NCI-H2029 (cell line): ENCODE measurements around the gene ARHGAP6.

Source experiments
- DNase-seq: peaks from one replicate; lab custom pipeline; 2025; lab: John Stamatoyannopoulos, UW

ARHGAP6 gene

GRCh38 chrX:11296051-11296450 is 369.7 kb downstream of the ARHGAP6 start:
- DNase-seq: no peak

DNA sequence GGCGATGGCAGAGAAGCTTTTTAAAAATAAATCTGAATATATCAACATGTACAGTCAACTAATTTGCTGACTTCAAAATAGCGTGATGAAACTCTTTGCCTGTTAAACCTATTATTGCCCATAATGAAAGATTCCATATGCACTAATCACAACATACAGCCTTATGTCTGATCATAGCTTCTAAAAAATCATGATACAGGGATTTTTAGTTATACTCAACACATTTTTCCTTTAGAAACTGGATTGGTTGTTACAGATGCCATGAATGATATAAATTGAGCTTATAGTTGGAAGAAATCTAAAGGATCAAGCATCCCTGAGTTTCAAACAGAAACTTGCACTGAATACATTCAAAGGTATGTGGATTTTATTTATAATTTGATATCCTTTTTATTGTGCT is 372.6 kb downstream of the ARHGAP6 start, which contains the start of gene AMELX:
Gene AMELX (plus strand): TSS at position 301 of the 400 bp plus-strand sequence. CDS start 1,376 bp downstream, outside the sequence.
- no peak for DNase-seq

DNA sequence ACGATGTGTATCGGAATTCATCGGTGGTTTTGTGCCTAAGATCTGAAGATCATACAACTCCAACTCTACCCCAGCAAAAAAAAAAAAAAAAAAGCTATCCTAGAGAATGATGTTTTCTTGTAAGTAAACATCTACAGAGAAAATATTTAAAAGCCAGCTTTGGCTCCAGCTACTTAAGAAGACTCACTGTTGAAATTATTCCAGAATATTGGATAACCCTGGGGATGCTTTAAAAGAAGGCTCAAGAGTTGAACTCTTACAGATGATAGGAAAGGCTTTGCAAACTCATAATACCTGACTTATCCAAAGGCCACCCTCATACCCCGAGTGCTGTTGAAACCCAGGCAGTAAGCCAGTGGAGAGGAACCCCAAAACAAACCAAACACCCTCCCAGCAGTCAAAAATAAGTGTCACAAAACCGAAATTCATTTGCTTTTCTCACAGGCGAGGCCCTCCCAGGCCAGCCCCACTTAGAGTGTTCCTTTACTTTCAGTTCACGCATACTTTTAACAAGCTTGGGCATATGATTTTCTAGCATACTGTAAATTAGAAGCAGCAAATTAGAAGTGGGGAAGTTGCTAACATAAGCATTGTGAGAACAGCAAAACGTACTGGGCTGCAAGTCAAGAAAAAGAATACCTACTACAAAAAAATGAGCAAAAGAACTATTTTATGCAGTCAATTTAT is 375.2 kb downstream of the ARHGAP6 start:
- DNase-seq: no peak

DNA sequence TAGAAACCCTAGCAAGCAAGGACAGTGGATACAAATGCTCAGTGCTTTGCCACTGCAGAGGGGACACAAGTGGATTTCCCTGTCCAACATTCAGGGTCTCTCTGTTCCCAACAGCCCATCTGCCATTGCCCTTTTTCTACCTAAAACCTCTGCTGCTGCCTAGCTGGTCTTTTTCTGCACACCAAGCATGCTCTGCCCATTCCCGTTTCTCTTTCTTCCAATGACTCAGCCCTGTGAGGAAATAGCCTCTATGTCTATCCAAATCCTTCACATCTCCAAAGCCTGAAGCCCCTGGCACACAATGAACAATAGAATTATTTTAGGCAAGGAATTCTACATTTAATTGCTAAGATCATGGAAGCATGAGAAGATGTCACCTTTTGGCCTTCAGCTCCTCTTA is 378.2 kb downstream of the ARHGAP6 start:
- no peak for DNase-seq

GRCh38 chrX:11285651-11286050 is 380.1 kb downstream of the ARHGAP6 start:
- no peak for DNase-seq

DNA sequence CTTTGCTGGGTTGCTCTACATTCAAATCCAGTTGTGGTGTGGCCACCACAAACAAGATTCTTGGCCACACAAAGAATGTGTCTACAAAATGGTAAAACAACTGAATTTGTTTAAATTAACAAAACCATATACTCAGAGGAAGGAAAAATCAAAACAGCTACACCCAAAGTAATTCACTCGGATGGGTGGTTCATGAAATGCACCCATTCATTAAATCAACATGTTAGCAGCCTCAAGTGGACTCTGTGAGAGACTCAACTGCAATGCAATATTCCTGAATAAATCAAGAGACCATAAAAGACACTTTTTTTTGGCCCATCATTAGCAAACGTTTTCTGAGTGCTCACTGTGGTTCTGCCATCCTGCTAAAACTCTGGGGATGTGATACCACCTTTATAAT is 383.7 kb downstream of the ARHGAP6 start:
- no peak for DNase-seq

GRCh38 chrX:11273544-11273943 is 392.2 kb downstream of the ARHGAP6 start:
- no peak for DNase-seq

DNA sequence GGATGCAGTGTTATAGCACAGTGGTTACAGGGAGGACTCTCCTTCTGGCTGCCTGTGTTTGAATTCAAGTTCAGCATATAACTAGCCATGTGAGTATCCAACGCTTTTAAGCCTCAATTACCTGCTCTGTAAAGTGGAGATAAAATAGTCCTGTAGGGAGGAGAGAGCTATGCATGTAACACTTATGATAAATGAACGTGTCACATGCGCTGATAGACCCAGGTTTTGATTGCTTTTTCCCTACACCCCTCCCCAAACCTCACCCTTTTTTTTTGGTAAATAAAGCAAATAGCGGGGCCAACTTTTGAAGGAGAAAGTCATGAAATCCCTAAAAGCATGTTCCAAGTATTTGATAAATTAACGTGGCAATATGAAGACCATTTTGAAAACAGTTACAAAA is 392.9 kb downstream of the ARHGAP6 start:
- DNase-seq: no peak

DNA sequence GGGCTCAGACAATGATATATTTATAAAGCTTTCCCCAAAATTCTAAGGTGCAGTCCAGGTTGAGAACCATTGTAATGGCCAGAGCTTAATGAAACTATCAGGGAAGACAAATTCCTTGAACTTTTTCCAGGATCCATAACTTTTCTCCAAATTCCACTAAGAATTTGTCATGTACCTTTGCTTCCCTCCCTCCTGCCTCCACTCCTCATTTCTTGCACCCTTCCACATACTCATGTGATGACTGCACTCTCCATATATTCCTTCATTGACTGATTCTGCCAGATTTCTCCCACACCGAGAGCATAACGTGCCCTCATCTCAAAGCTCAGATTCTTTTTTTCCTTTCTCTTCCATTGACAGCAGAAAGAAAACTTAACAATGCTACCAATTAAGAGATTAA is 393.4 kb downstream of the ARHGAP6 start:
- DNase-seq: no peak

- no peak for DNase-seq
Measured at GRCh38 chrX:11269996-11270395, 395.7 kb downstream of the ARHGAP6 start.

- DNase-seq: no peak
Measured at GRCh38 chrX:11269006-11269405, 396.7 kb downstream of the ARHGAP6 start.

DNA sequence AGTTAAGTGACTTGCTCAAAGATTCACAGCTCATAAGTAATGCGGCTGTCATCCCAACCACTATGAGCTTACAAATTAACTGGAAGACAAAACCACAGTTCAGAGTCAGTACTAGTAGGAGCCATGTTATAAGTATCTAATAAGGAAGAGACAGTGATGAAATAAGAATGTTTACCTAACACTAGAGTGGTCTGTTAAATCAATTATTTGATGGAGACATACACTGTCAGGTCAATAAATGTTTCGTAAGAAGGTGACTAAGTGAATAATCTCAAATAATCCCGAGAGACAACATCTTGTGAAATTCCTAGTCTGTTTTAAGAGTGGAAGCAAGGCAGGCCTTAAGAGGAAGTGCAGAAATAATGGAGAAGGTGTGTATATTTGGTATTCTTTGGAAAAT is 398.3 kb downstream of the ARHGAP6 start:
- DNase-seq: no peak

- DNase-seq: no peak
Measured at GRCh38 chrX:11266573-11267003, 399.1 kb downstream of the ARHGAP6 start.

DNA sequence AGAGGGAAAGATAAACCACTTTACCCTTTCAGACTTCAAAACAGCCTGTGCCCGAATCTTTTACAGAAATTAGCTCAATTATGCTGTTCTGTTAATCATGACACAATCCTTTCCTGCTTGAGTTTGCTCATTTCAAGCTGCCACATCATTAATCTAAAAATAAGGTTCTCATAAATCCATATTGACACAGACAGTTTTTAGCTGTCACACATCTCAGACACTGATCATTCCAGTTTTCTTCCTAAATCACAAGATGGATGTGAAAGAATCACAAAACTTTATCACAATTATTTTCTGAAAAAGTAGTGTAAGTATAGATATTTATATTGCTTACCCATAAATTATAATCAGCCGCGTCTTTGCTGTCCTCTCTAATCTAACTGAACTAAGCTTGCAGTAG is 400.4 kb downstream of the ARHGAP6 start:
- DNase-seq: no peak

- DNase-seq: no peak
Measured at GRCh38 chrX:11264925-11265324, 400.8 kb downstream of the ARHGAP6 start.

GRCh38 chrX:11261260-11261659 is 404.5 kb downstream of the ARHGAP6 start:
- no peak for DNase-seq

DNA sequence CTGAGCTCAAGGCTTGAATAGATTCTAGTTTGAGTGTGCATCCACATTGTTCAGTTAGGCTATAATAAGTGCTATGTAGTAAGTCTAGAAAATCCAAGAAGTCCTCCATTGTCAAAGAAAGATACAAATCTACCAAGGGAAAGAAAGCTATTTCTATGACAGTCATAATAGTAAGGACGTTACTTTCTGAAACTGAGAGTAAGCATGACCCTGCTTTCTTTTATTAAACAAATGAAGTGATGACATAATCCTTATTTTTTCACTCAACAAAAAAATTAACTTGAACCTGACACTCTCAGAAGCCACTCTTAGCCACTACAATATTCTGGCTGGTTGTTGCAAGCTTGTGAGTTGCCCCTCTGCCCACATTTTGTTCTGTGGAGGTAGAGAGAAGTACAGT is 406.3 kb downstream of the ARHGAP6 start:
- DNase-seq: no peak

DNA sequence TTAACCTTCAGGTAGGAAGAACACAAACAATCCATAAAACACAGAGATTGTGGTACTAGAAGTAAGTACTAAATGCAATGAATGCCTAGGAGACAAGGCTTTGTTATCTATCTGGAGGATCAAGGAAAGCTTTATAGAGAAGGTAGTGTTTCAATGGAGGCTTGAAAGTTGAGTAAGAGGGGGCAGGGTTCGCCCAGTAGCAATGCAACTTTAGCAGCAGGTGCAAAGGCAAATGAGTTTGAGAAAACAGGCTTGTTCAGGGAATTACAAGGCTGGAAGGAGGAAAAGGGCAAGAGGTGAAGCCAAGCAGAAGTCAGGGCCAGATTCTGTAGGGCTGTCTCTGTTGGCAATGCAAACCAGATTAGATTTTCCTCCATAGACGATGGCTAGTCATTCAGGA is 408.0 kb downstream of the ARHGAP6 start:
- no peak for DNase-seq

- no peak for DNase-seq
Measured at GRCh38 chrX:11257290-11257689, 408.4 kb downstream of the ARHGAP6 start.

GRCh38 chrX:11254417-11255109 is 411.2 kb downstream of the ARHGAP6 start:
- DNase-seq: no peak

GRCh38 chrX:11244636-11245035 is 421.1 kb downstream of the ARHGAP6 start:
- DNase-seq: no peak

DNA sequence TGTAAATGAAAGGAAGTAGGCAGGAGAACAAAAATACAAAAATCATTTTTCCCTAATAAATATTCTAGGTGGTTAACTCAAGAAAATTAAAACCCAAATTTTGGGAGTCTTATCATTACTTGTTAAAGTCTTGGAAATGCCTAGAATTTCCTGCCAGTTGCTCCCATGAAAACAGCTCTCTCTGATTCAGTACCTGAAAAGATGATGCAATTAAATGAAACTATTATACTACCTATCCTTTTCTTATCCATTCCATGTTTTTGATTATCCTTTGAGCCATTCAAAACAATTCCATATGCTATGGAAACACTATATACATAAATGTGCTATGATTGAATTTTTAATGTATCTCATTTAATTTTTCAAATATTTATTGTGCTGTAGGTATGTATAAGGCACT is 423.0 kb downstream of the ARHGAP6 start:
- DNase-seq: no peak

DNA sequence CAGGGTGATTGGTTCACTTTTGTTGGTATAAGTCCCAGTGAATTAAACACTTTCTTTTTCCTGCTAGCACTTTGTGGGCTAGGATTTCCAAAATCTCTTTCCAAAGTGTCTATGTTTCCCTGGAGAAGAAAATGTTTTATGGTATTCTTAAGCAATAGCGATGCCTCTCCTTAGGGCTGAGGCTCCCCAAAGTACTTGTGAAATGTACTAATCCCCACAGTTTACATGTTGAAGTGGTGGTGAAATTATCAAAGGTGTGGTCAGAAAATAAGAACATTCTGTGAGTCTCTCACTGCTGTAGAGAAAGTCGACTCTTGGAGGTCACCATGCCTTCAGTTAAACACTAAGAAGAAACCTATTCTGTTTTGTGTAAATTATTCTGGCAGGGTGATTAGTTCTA is 424.0 kb downstream of the ARHGAP6 start:
- no peak for DNase-seq

GRCh38 chrX:11239230-11239629 is 426.5 kb downstream of the ARHGAP6 start:
- DNase-seq: no peak
